IMR-90 (cell line): Measurements from ENCODE around the gene CARD19. TPM values are rescaled to one million over a fixed set of nuclear protein-coding genes. Genes with fewer than 3 reads are reported as not detected.
A peak's percentile ranks its signal among the peaks of the same experiment; 100 is the strongest.

ENCODE experiments used
- ATAC-seq: fragments of 200-7000 bp; cut with Tn5 transposase; 2 replicates; pipeline ENCODE4 v1.9.1; 2020; ENCODE audit warnings: low read depth, mild to moderate bottlenecking, moderate library complexity
- BruUV-seq: library from RNA; stranded (reverse); fragments of 400-500 nt; replicated peaks from 2 replicates; lab custom pipeline; 2021; lab: Mats Ljungman, UMichigan
- CTCF ChIA-PET: fragments of 300-600 bp; formaldehyde crosslinking; extraction: SDS; loops from one replicate; lab custom pipeline; 2021; ENCODE audit warnings: antibody characterized with exemption; lab: Yijun Ruan, JAX
- POLR2A ChIA-PET: fragments of 300-600 bp; sonication (Branson Sonifier 250); formaldehyde crosslinking; loops from one replicate; lab custom pipeline; 2022; ENCODE audit warnings: antibody characterized with exemption; ENCODE audit not compliant: unreplicated experiment; lab: Charles Lee
- DNase-seq: peaks from one replicate; pipeline ENCODE4 v3.0.0; 2013
- H2AFZ ChIP-seq: replicated peaks from 2 replicates; pipeline ENCODE3; 2013; ENCODE audit warnings: low read length, mild to moderate bottlenecking; ENCODE audit not compliant: poor library complexity
- H2AK5ac ChIP-seq: 2 replicates; pipeline ENCODE4 v1.6.1; 2013; ENCODE audit warnings: low read depth, low read length, inconsistent platforms
- H2AK9ac ChIP-seq: replicated peaks from 2 replicates; pipeline ENCODE3; 2013; ENCODE audit warnings: mild to moderate bottlenecking, low read depth, low read length, moderate library complexity; ENCODE audit not compliant: poor library complexity
- H2BK120ac ChIP-seq: 2 replicates; pipeline ENCODE4 v1.6.1; 2013; ENCODE audit warnings: low read depth, low read length, inconsistent platforms
- H2BK15ac ChIP-seq: 3 replicates; pipeline ENCODE4 v1.6.1; 2013; ENCODE audit warnings: low read depth, low read length, inconsistent platforms
- H2BK20ac ChIP-seq: 2 replicates; pipeline ENCODE4 v1.6.1; 2013; ENCODE audit warnings: low read depth, mild to moderate bottlenecking, inconsistent platforms, low read length, moderate library complexity
- H2BK5ac ChIP-seq: 2 replicates; pipeline ENCODE4 v1.6.1; 2013; ENCODE audit warnings: mild to moderate bottlenecking, low read depth, low read length, inconsistent platforms; ENCODE audit not compliant: poor library complexity, severe bottlenecking
- H3K14ac ChIP-seq: replicated peaks from 2 replicates; pipeline ENCODE4 v1.6.1; 2013; ENCODE audit warnings: low read depth, low read length, inconsistent platforms
- H3K18ac ChIP-seq: 2 replicates; pipeline ENCODE4 v1.6.1; 2013; ENCODE audit warnings: low read depth, low read length, control low read depth
- H3K23ac ChIP-seq: 2 replicates; pipeline ENCODE4 v1.6.1; 2013; ENCODE audit warnings: low read depth, low read length, inconsistent platforms
- H3K27ac ChIP-seq: 2 replicates; pipeline ENCODE4 v1.5.1; 2013; ENCODE audit warnings: mild to moderate bottlenecking, control low read depth, low read length; ENCODE audit not compliant: insufficient read depth
- H3K27me3 ChIP-seq: 2 replicates; pipeline ENCODE4 v1.6.1; 2013; ENCODE audit warnings: low read length; ENCODE audit not compliant: control insufficient read depth, insufficient read depth
- H3K36me3 ChIP-seq: 2 replicates; pipeline ENCODE4 v1.6.1; 2013; ENCODE audit warnings: low read length, mixed read lengths; ENCODE audit not compliant: control insufficient read depth, insufficient read depth
- H3K4ac ChIP-seq: 2 replicates; pipeline ENCODE4 v1.6.1; 2013; ENCODE audit warnings: low read depth, low read length, inconsistent platforms
- H3K4me1 ChIP-seq: 2 replicates; pipeline ENCODE4 v1.6.1; 2013; ENCODE audit warnings: low read length, mixed read lengths; ENCODE audit not compliant: control insufficient read depth, insufficient read depth
- H3K4me2 ChIP-seq: 2 replicates; pipeline ENCODE4 v1.6.1; 2013; ENCODE audit warnings: low read depth, mild to moderate bottlenecking, control low read depth, low read length, moderate library complexity
- H3K4me3 ChIP-seq: 2 replicates; pipeline ENCODE4 v1.5.1; 2013; ENCODE audit warnings: low read depth, mild to moderate bottlenecking, control low read depth, low read length, moderate library complexity; ENCODE audit not compliant: insufficient read depth
- H3K56ac ChIP-seq: 2 replicates; pipeline ENCODE4 v1.6.1; 2013; ENCODE audit warnings: low read length, inconsistent platforms; ENCODE audit not compliant: insufficient read depth; ENCODE audit errors: extremely low read depth
- H3K79me1 ChIP-seq, 2 experiments: 2 replicates each; pipeline ENCODE4 v1.6.1; 2013; ENCODE audit warnings: low read length in 2 of 2, inconsistent platforms in 1 of 2, low read depth in 1 of 2
- H3K9ac ChIP-seq: 2 replicates; pipeline ENCODE4 v1.6.1; 2013; ENCODE audit warnings: low read depth, low read length, control low read depth
- H3K9me1 ChIP-seq: 2 replicates; pipeline ENCODE4 v1.6.1; 2013; ENCODE audit warnings: low read length, inconsistent platforms; ENCODE audit not compliant: insufficient read depth
- H3K9me3 ChIP-seq: 2 replicates; pipeline ENCODE4 v1.6.1; 2013; ENCODE audit warnings: low read length; ENCODE audit not compliant: control insufficient read depth, insufficient read depth
- H4K20me1 ChIP-seq: 2 replicates; pipeline ENCODE4 v1.6.1; 2013; ENCODE audit warnings: low read length, inconsistent platforms; ENCODE audit not compliant: insufficient read depth
- H4K5ac ChIP-seq: 2 replicates; pipeline ENCODE4 v1.6.1; 2013; ENCODE audit warnings: mild to moderate bottlenecking, low read depth, low read length, control low read depth
- H4K8ac ChIP-seq, 2 experiments: 2 replicates each; pipeline ENCODE4 v1.6.1; 2013; ENCODE audit warnings: low read depth in 2 of 2, low read length in 2 of 2, control low read depth in 1 of 2, inconsistent platforms in 1 of 2
- H4K91ac ChIP-seq: 2 replicates; pipeline ENCODE4 v1.6.1; 2013; ENCODE audit warnings: low read depth, low read length, inconsistent platforms; ENCODE audit not compliant: insufficient read depth
- FOS ChIP-seq: fragments of 150-350 bp; IDR thresholded peaks from 2 replicates; pipeline ENCODE4 v1.6.1; 2016; ENCODE audit warnings: low read depth, low read length
- NFE2L2 ChIP-seq: fragments of 150-350 bp; IDR thresholded peaks from 2 replicates; pipeline ENCODE4 v1.6.1; 2016; ENCODE audit warnings: low read depth, mild to moderate bottlenecking, low read length
- USF2 ChIP-seq: fragments of 150-350 bp; IDR thresholded peaks from 2 replicates; pipeline ENCODE4 v1.6.1; 2017; ENCODE audit warnings: mild to moderate bottlenecking, antibody characterized with exemption, low read length, low read depth
- WGBS, 2 experiments: methylation state at CpG; one replicate each; pipeline versions ENCODE4 v1.1.5 to v1.1.7; 2013; ENCODE audit warnings: missing lambda C conversion rate in 2 of 2; ENCODE audit not compliant: insufficient read length in 1 of 2; ENCODE audit errors: extremely low coverage in 2 of 2; 5-methylcytosine and 5-hydroxymethylcytosine counted together
- dilution Hi-C: fragments of 300-500 bp; cut with HindIII; formaldehyde crosslinking; loops from one replicate; pipeline ENCODE4 v1.14.3; 2018; ENCODE audit warnings: low sequenced_read_pairs; ENCODE audit not compliant: unreplicated experiment
- in situ Hi-C: fragments of 300-500 bp; cut with MboI; formaldehyde crosslinking; loops from 3 replicates; pipeline ENCODE4 v1.14.3; 2019; ENCODE audit warnings: low sequenced_read_pairs, inconsistent platforms, mixed read lengths
- intact Hi-C: fragments of 100-400 bp; cut with micrococcal nuclease; formaldehyde crosslinking; loops from 2 replicates; pipeline ENCODE4 v1.10.0; 2022
- polyA plus RNA-seq, 3 experiments: library from polyadenylated mRNA; depleted of rRNA; stranded (reverse); fragments of >200 nt; gene quantifications; 2 replicates each; pipeline ENCODE4 v1.2.3, GENCODE V29; 2012; ENCODE audit warnings: low replicate concordance in 1 of 3
- total RNA-seq: library from RNA; depleted of rRNA; stranded (reverse); fragments of >200 nt; gene quantifications from 2 replicates; pipeline ENCODE4 v1.2.3, GENCODE V29; 2012

Gene CARD19
- total and polyA plus RNA-seq, 2 of the 4 experiments (the other 2 are of a cell fraction), result 17.4 to 111 TPM

- peak overlapping the region; percentile 55 to 84; a peak in 2 of 4 replicates for H4K8ac ChIP-seq
- in situ Hi-C loops, result no loop called here
- H2AK9ac ChIP-seq, result peak overlapping the region; percentile 84
- peak overlapping the region; percentile 88 for H2BK5ac ChIP-seq
- dilution Hi-C loops, result no loop called here
- peaks cover 30% of the 10 kb centered on the region for H3K4me1 ChIP-seq
- ATAC-seq (no peak), DNase-seq (peak; percentile 82)
- H3K36me3 ChIP-seq, result no peaks in the 10 kb centered on the region
- 0 out of 2 replicates have a peak overlapping the region, but pooled peaks have one; percentile 36 for H3K56ac ChIP-seq
- H4K5ac ChIP-seq, result peak overlapping the region; percentile 70
- H3K18ac ChIP-seq, result peak overlapping the region; percentile 5; the same call in 1 of the 2 replicates
- peak overlapping the region; percentile 77 for H3K27ac ChIP-seq
- BruUV-seq, result no TSS peak
- peak overlapping the region; percentile 47; the same call in 1 of the 3 replicates for H2BK15ac ChIP-seq
- peak overlapping the region; percentile 80 for H3K9ac ChIP-seq
- WGBS, 2 experiments, result 86% methylated on average over 2 of the region's 14 CpGs; no CpG with 5 or more reads in 1 of the 2 experiments
- peak overlapping the region; percentile 97 for H3K4ac ChIP-seq
- H3K9me3 ChIP-seq, result 0 out of 2 replicates have a peak, but pooled peaks cover 3% of the 10 kb centered on the region
- peak overlapping the region; percentile 33; the same call in 1 of the 2 replicates for H4K91ac ChIP-seq
- peaks cover 10% of the 10 kb centered on the region; the same call in 1 of the 2 replicates for H3K9me1 ChIP-seq
- TF ChIP-seq NFE2L2 (0 out of 2 replicates have a peak, but pooled peaks have one; percentile 38), FOS (peak; percentile 67), USF2 (no peak)
- H3K79me1 ChIP-seq, result peaks cover 16 to 33% of the 10 kb centered on the region in 2 experiments
- CTCF ChIA-PET, result no interaction called here
- 0 out of 2 replicates have a peak, but pooled peaks cover 5% of the 10 kb centered on the region for H4K20me1 ChIP-seq
- POLR2A ChIA-PET, result interaction anchor here (0.6 kb wide), 1 partner anchor 9 kb away, joined by 3 read pairs; no protein-coding TSS in a partner anchor
- intact Hi-C loops, result loop anchor here (10.0 kb wide), 1 partner anchor 320 kb away; the partner anchor contains the start of genes FAM120A and FAM120AOS
- peak overlapping the region; percentile 82 for H3K4me3 ChIP-seq
- H3K4me2 ChIP-seq, result peak overlapping the region; percentile 85
- H3K23ac ChIP-seq, result peak overlapping the region; percentile 87
- H2BK20ac ChIP-seq, result no peak overlapping the region
- no peaks in the 10 kb centered on the region for H3K27me3 ChIP-seq
- peak overlapping the region; percentile 90; the same call in 1 of the 2 replicates for H3K14ac ChIP-seq
- peak overlapping the region; percentile 96 for H2AFZ ChIP-seq
- H2AK5ac ChIP-seq, result peak overlapping the region; percentile 49
- H2BK120ac ChIP-seq, result peak overlapping the region; percentile 93; the same call in 1 of the 2 replicates
Measured at GRCh38 chr9:93134740-93135444, 38.9 kb downstream of the CARD19 start.
